ENCODE results near the gene TAF10.

TAF10 gene

DNA sequence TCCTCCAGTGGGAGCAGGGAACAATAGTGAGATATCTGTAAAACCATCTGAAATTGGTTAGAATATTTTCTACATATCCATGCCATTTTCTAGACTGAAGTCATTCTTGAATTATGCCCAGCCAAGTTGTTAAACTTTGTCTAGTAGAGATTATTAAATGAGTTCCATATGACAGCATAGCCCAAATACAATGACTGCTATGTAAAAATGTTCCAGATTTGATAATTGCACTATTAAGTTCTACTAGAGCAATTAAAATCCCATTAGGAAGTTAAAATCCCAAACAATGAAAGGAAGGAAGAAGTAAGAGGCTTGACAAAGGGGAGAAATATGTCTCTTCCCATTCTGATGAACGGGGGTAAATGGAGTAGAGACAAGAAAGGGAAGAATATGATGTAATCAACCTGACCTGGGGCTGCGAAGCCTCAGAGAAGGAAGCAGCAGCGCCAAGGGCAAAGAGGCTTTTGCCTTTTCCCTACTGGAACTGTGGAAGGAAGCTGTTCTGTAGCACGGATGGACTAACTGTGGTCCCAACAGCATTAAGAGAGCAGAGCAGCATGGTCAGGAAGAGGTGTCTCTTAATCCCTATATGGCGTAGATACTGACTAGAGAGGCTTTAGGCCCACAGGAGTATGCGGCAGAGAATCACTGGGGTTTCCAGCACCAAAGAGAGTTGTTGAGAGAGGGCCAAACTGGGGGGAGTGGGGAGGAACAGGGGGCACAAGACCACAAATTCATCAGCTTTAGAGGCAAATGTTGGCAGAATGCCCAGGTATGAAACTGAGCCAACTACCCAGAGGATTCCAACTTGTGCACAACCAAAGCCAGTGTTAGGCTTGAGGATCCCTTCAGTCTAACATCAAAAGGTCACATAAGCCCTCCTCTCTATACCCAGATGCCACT, 35.3 kb downstream of the TAF10 start:
- DNase-seq, result no peak

DNA sequence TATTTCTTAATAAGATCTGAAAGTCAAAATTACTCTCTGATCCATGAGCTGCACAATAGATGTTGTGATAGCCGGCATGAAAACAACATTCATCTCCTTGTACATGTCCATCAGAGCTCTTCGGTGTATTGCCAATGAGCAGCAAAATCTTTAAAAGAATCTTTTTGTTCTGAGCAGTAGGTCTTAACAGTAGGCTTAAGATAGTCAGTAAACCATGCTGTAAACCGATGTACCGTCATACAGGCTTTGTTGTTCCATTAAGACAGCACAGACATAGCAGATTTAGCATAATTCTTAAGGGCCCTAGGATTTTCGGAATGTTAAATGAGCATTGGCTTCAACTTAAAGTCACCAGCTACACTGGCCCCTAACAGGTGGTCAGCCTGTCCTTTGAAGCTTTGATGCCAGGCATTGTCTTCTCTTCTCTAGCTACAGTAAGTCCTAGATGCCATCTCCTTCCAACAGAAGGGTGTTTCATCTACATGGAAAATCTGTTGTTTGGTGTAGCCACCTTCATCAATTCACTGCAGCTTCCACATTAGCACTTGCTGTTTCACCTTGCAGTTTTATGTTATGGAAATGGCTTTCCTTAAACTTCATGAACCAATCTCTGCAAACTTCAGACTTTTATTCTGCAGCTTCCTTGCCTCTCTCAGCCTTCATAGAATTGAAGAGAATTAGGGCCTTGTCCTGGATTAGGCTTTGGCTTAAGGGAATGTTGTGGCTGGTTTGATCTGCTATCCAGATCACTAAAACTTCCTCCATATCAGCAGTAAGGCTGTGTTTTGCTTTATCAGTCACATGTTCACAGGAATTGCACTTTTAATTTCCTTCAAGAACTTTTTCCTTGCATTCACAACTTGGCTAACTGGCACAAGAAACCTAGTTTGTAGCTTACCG, 37.0 kb downstream of the TAF10 start:
- DNase-seq, result no peak

DNA sequence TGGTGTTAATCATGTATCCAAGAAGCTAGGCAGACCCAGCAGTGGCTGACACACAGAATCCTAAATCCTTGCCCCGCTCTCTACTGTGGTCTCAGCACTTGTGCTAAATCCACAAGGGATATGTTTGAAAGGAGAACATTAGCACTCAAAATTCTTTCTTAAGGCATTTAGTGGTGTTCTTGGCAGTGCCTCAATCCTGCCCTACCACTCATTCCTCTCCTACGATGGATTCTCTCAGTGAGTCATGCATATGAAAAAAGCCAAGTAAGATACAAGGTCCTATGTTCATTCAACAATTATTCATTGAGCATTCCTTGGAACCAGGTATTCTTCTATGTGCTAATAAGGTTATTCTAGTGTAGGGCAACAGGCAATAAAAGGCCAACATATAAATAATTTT, 39.8 kb downstream of the TAF10 start:
- no peak for DNase-seq

DNA sequence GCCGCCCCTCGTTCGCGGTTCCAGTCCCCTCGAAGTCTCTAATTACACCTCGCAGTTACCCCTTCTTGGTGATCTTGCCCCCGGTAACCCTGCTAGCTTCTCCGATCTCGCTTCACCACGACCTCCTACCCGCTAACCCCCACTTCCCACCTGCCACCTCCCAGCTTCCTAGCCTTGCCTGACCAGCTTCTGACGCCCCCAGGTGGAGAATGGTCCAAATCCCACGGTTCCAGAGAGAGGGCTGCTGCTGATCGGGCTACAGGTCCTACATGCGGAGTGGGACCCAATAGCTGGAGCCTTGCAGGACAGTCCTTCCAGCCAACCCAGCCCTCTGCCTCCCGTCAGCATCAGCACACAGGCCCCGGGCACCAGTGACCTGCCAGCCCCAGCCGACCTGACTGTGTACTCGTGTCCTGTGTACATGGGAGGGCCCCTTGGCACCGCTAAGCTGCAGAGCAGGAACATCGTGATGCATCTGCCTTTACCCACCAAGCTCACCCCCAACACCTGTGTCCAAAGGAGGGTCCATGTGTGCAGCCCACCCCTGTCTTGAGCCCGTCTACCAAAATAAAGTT, 40.5 kb downstream of the TAF10 start:
- no peak for DNase-seq

DNA sequence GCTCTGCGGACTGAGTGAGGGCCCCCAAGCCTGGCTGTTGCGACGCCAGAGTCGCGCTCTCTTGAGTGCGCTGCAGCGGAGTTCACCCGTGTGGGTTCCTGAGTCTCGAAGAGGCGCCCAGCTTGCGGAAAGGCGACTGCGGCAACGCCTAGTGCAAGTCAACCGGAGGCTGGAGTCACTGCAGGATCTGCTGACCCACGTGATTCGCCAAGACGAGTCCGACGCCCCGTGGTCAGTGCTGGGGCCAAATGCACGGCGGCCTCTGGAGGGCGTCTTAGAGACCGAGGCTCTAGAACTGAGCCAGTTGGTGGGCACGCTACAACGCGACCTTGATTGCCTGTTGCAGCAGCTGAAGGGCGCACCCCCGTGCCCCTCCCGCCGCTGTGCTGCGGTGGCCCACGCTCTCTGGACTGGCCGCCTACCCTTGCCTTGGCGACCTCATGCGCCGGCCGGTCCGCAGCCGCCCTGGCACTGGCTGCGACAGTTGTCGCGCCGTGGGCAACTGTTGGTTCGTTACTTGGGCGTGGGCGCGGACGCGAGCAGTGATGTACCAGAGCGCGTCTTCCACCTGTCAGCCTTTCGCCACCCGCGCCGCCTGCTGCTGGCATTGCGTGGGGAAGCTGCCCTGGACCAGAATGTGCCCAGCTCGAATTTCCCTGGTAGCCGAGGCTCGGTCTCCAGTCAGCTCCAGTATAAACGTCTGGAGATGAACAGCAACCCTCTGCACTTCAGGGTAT, 41.2 kb downstream of the TAF10 start:
- no peak for DNase-seq

DNA sequence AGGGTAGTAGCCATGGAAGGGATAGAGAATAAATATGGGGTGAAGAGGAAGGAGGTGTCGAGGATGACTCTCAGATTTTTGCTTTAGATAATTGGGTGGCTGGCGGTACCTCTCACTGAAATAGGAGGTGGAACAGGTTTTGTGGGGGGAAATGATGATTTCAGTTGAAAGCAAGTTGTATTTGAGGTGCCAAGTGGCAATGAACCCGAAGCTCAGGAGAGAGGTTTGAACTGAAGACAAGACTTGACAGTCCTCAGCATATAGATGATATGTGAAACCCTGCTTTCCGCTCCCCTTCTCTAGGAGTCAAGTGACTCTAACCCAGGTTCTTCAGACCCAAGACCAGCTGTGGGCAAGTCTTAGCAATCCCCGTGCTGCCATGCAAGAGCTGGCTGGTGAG, 42.3 kb downstream of the TAF10 start:
- DNase-seq, result no peak

DNA sequence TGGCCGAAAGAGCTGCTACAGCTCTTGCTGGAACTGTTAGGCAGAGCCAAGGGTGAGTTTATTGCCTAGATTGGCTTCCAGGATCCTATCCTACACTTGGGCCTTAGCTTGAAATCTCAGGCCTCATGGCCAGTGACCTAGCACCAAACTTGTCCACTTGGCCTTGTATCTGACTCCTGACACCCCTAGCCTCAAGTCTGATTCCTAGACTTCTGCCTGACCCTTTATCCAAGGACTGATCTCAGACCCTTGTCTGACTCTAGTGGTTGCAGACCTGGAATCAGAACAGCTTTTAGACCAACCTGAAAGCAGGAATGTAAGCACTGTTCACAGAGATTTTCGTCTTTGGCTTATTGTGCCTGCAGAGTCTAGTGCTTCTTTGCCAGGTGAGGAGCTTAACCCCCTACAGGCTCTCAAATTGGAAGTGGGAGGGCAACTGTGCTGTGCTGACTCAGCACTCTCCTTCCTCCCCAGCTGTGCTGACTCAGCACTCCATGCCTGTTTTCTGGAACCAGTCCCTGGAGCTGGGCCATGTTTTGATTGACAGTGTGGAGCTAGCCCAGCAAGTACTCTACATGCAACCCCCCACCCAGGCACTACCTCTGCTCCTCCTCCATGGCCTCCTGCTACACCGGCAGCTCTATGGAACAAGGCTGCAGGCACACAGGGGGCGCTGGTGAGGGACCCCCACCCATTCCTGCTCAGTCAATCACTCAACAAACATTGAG, 43.7 kb downstream of the TAF10 start:
- no peak for DNase-seq

DNA sequence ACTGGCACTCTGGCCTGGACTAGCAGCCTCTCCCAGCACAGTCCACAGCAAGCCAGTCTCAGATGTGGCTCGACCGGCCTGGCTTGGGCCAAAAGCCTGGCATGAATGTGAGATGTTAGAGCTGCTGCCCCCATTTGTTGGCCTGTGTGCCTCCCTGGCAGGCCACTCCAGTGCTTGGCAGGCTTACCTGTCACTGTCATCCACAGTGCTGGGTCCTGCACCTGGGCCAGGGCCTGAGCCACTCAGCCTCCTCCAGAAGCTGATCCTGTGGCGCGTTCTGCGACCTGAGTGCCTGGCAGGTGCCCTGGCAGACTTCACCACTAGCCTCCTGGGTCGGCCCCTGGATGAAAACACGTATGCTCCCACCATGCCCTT, 44.7 kb downstream of the TAF10 start:
- DNase-seq, result no peak

DNA sequence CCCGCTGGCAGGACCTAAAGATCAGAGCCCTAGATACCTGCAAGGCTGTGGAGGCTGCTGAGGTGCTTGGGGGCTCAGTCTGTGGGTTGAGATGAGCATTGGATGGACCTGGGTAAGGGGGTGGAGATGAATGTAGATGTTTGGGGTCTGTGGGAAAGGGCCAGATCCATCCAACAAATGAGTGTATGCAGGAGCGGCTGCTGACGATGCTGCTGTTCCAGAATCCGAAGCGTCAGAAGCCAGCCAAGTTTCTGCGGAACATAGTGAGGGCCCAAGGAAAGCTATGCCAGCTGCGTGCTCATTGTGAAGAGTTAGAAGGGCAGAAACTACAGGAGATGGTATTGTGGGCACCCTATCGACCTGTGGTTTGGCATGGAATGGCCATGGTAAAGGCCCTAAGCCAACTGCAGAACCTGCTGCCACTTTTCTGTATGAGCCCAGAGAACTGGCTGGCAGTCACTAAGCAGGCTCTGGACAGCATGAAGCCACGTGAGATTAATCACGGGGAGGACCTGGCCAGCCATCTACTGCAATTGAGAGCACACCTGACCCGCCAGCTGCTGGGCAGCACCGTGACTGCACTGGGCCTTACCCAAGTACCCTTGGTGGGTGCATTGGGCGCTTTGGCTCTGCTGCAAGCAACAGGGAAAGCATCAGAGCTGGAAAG, 45.2 kb downstream of the TAF10 start:
- no peak for DNase-seq

DNA sequence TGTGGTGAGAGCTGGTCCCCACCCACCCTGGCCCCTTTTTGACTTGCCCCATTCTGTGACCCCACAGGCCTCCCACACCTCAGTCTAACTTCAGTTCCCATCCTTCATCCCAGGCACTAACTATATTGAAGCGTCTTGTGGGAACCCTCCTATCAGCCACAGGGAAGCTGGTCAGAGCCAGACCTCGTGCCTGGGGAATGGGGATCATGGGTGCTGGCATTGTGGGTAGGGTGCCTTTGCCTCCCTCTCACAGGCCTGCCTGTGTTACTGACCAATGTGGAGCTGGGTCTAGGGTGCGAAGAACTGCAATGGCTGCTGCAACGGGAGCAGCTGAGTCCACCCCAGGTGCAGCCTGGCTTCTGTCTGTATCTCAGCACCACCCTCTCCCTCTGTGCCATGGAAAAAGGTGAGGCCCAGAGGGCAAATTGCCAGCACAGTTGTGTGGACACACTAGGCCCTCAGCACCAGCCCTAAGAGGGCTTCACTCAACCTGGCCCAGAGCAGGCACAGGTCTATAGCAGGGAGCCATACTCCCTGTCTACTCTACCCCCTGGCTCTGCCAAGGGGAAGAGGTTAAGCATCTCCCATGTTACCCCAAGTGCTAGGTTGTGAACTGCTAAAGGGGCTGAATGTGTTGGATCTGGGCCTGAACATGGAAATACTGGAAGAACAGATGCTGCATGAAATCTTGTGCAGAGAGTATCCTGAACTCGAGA, 45.9 kb downstream of the TAF10 start:
- DNase-seq, result no peak

DNA sequence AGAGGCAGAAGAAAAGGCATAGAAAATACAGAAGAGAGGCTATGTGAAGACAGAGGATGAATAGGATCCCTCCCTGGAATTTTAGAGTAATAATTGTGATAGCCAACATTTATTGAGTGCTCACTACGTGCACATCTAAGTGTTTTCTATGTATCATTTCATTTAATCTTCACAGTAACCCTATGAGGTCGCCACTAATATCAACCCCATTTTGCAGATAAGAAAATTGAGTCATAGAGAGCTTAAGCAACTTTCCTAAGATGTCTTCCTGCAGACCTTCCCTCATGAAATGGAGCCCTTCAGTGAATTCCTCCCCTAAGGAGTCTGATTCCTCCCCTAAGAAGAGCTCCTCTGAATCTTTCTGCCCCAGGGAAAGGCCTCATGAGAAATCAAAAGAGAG, 46.7 kb downstream of the TAF10 start:
- DNase-seq, result no peak

DNA sequence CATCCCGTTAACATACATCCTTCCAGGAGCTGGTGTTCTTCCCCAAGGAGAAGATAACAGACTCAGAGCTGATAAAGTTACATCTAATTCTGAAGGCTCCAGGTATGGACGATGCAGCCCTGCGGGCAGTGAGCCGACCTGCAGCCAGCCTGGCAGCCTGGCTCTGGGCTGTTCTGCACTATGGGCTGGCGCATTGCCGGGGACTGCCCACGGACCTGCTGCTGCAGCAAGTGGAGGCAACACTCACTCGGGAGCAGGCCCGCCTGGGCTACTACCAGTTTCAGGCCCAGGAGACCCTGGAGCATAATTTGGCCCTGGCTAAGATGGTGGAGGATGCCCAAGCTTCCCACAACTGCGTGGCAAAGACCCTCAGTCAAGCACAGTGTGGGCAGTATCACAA, 48.3 kb downstream of the TAF10 start:
- DNase-seq, result no peak

DNA sequence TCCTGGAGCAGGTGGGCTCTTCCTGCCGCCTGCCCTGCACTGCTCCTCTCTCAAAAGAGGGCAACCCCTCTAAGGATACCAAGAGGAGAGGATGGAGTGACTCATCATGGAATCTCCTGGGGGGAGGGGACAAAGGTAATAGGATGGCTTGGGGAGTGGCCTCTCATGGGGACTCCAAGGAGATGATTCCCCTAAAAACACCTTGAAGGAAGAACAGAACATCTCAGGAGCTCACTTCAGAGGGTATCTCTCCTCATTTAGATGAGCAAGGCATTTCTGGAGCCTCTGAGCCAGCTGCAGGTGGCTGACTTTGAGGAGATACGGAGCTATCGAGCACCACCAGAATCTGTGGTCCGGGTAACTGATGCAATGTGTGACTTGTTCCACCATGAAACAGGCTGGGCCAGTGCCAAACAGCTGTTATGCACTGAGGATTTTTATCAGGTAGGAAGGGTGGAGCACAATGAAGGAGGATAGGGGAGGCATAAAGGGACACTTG, 48.8 kb downstream of the TAF10 start:
- no peak for DNase-seq

DNA sequence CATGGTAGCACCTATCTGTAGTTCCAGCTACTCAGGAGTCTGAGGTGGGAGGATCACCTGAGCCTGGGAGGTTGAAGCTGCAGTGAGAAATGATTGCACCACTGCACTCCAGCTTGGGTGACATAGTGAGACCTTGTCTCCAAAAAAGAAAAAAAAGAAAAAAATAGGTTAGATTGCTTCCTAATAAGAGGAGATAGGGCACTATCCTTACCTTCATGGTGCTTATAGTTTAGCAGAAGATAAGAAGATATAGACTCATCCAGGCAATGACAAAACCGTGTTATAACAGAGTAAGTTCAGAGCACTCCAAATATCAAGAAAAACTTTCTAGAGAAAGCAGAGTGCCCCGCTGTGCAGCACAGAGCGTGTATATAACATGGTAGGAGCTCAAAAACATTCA, 50.7 kb downstream of the TAF10 start:
- DNase-seq, result no peak

All from MV-4-11 (cell line).